HepG2 (cell line): ENCODE results near the gene MRS2. TPM values are rescaled to one million over a fixed set of nuclear protein-coding genes. Genes with fewer than 3 reads are reported as not detected.

ENCODE experiments used
- ARID2 ChIP-seq: sonication (generic); formaldehyde crosslinking; IDR thresholded peaks from 2 replicates; pipeline ENCODE4 v1.8.1; 2022; ENCODE audit warnings: mild to moderate bottlenecking, missing genetic modification reagents, borderline replicate concordance
- ASH2L ChIP-seq: fragments of 300-600, 200-600 bp; sonication (generic); IDR thresholded peaks from 2 replicates; pipeline ENCODE4 v1.7.0; 2017; ENCODE audit warnings: low read depth, mild to moderate bottlenecking, moderate library complexity, mixed read lengths, low read length; ENCODE audit not compliant: insufficient read length
- CAMTA2 ChIP-seq: sonication (generic); formaldehyde crosslinking; IDR thresholded peaks from 2 replicates; pipeline ENCODE4 v1.4.0; 2020; ENCODE audit warnings: mild to moderate bottlenecking, missing genetic modification reagents, borderline replicate concordance
- FOXA3 ChIP-seq: IDR thresholded peaks from 2 replicates; pipeline ENCODE4 v1.6.1; 2016; ENCODE audit warnings: missing genetic modification reagents, missing compliant biosample characterization
- FOXP1 ChIP-seq, 2 experiments: fragments of 450-650 bp in 1 of 2; IDR thresholded peaks; 2 replicates each; pipeline ENCODE4 v1.6.1; 2017 to 2018; ENCODE audit warnings: antibody characterized with exemption in 1 of 2
- HNF4A ChIP-seq: sonication (generic); formaldehyde crosslinking; IDR thresholded peaks from 2 replicates; pipeline ENCODE4 v1.4.0; 2020; ENCODE audit warnings: missing genetic modification reagents
- MED1 ChIP-seq: sonication (generic); formaldehyde crosslinking; IDR thresholded peaks from 2 replicates; pipeline ENCODE4 v1.4.0; 2020; ENCODE audit warnings: missing genetic modification reagents
- NCOA1 ChIP-seq: sonication (generic); formaldehyde crosslinking; IDR thresholded peaks from 2 replicates; pipeline ENCODE4 v1.9.0; 2021; ENCODE audit warnings: missing genetic modification reagents
- NFE2L1 ChIP-seq: sonication (generic); formaldehyde crosslinking; IDR thresholded peaks from 2 replicates; pipeline ENCODE4 v1.4.0; 2020; ENCODE audit warnings: missing genetic modification reagents, mild to moderate bottlenecking, borderline replicate concordance
- NFYC ChIP-seq: IDR thresholded peaks from 2 replicates; pipeline ENCODE4 v1.6.1; 2016; ENCODE audit warnings: missing genetic modification reagents, missing compliant biosample characterization
- SALL1 ChIP-seq: sonication (generic); formaldehyde crosslinking; IDR thresholded peaks from 2 replicates; pipeline ENCODE4 v1.8.0; 2022; ENCODE audit warnings: mild to moderate bottlenecking, missing genetic modification reagents
- SP140L ChIP-seq: sonication (generic); formaldehyde crosslinking; IDR thresholded peaks from 2 replicates; pipeline ENCODE4 v1.4.0; 2020; ENCODE audit warnings: missing genetic modification reagents, borderline replicate concordance
- ZNF18 ChIP-seq: sonication (generic); formaldehyde crosslinking; IDR thresholded peaks from 2 replicates; pipeline ENCODE4 v1.8.0; 2022; ENCODE audit warnings: mild to moderate bottlenecking, missing genetic modification reagents; ENCODE audit not compliant: insufficient replicate concordance
- ZNF232 ChIP-seq: sonication (generic); formaldehyde crosslinking; IDR thresholded peaks from 2 replicates; pipeline ENCODE4 v1.4.0; 2020; ENCODE audit warnings: missing genetic modification reagents, borderline replicate concordance
- ZNF740 ChIP-seq: sonication (generic); formaldehyde crosslinking; IDR thresholded peaks from 2 replicates; pipeline ENCODE4 v1.4.0; 2020; ENCODE audit warnings: missing genetic modification reagents
- ZNF772 ChIP-seq: sonication (generic); formaldehyde crosslinking; IDR thresholded peaks from 2 replicates; pipeline ENCODE4 v1.5.0; 2020; ENCODE audit warnings: mild to moderate bottlenecking, missing genetic modification reagents
- polyA plus RNA-seq, 8 experiments: library from polyadenylated mRNA; depleted of rRNA in 3 of 8; stranded (reverse) in 7 of 8; unstranded in 1 of 8; fragments of >200 nt; fragmentation: Illumina TruSeq in 4 of 8; extraction: Trizol in 4 of 8; gene quantifications; 2 replicates each; pipeline versions ENCODE4 v1.2.1 to v1.2.3, GENCODE V29; 2011 to 2016; ENCODE audit warnings: low read depth in 4 of 8, missing spikeins in 1 of 8, mixed read lengths in 1 of 8; ENCODE audit not compliant: insufficient read depth in 1 of 8
- total RNA-seq, 5 experiments: library from RNA; depleted of rRNA; stranded (reverse); fragments of >200 nt; fragmentation: Illumina TruSeq; extraction: Trizol; gene quantifications; 2 replicates each; pipeline ENCODE4 v1.2.3, GENCODE V29; 2016; ENCODE audit warnings: low read depth in 1 of 5
- TF ChIP-seq, protein P1 (sequence below): sonication (generic); formaldehyde crosslinking; IDR thresholded peaks from 2 replicates; pipeline ENCODE4 v1.4.0; 2020; ENCODE audit warnings: missing genetic modification reagents
- TF ChIP-seq, protein P2 (sequence below): sonication (generic); formaldehyde crosslinking; IDR thresholded peaks from 2 replicates; pipeline ENCODE4 v1.8.0; 2022; ENCODE audit warnings: low read depth, missing genetic modification reagents
- TF ChIP-seq, protein P3 (sequence below): IDR thresholded peaks from 2 replicates; pipeline ENCODE4 v1.6.1; 2016; ENCODE audit warnings: low read depth, control low read depth
- TF ChIP-seq, protein P4 (sequence below): IDR thresholded peaks from 2 replicates; pipeline ENCODE4 v1.6.1; 2016; ENCODE audit warnings: missing genetic modification reagents, missing compliant biosample characterization

The MRS2 gene
- total and polyA plus RNA-seq, 2 of the 13 experiments (the other 11 are each of a cell fraction or from before 2014, with no cell fraction given) = 31.1 to 83.8 TPM

DNA sequence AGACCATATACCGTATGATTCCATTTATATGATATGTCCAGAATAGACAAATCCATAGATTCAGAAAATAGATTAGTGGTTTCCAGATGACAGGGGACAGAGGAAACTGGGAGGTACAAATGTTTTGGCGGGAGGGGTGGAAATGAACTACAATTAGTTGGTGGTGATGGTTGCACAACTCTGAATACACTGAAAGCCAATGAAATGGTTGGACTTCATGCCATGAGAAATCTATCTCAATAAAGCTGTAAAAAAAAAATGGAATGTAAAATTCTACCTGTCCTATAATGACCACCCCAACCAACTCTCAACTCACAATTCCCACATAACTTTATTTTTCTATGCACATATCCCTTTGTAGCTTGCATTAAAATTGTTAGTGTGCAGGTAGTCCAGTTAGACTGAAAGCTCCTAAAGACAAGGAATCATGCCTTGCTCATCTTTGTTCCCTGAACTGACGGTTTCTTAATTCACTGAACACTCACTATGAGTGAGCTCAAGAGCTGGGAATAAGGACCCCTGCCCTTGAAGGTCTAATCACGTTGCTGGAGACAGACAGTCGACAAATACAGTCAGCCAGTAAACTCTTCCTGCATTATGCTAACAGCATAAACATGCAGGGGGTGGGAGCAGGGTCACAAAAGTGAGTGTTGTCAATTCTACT is 46.3 kb upstream of the MRS2 start (continued):
- TF ChIP-seq ZNF18 (CRISPR knock-in tag) = peak; percentile 35
- TF ChIP-seq ZNF740 (CRISPR knock-in tag) = 0 out of 2 replicates have a peak, but pooled peaks have one; percentile 27
- no peak for TF ChIP-seq ASH2L
- TF ChIP-seq NFE2L1 (CRISPR knock-in tag) = no peak
- TF ChIP-seq, protein P1, sequence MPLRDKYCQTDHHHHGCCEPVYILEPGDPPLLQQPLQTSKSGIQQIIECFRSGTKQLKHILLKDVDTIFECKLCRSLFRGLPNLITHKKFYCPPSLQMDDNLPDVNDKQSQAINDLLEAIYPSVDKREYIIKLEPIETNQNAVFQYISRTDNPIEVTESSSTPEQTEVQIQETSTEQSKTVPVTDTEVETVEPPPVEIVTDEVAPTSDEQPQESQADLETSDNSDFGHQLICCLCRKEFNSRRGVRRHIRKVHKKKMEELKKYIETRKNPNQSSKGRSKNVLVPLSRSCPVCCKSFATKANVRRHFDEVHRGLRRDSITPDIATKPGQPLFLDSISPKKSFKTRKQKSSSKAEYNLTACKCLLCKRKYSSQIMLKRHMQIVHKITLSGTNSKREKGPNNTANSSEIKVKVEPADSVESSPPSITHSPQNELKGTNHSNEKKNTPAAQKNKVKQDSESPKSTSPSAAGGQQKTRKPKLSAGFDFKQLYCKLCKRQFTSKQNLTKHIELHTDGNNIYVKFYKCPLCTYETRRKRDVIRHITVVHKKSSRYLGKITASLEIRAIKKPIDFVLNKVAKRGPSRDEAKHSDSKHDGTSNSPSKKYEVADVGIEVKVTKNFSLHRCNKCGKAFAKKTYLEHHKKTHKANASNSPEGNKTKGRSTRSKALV (CRISPR knock-in tag) = 0 out of 2 replicates have a peak, but pooled peaks have one; percentile 44
- peak; percentile 44; the same call in 1 of the 2 replicates for TF ChIP-seq MED1
- TF ChIP-seq, protein P2, sequence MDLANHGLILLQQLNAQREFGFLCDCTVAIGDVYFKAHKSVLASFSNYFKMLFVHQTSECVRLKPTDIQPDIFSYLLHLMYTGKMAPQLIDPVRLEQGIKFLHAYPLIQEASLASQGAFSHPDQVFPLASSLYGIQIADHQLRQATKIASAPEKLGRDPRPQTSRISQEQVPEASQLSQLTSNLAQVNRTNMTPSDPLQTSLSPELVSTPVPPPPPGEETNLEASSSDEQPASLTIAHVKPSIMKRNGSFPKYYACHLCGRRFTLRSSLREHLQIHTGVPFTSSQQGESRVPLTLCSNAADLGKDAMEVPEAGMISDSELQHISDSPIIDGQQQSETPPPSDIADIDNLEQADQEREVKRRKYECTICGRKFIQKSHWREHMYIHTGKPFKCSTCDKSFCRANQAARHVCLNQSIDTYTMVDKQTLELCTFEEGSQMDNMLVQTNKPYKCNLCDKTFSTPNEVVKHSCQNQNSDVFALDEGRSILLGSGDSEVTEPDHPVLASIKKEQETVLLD = no peak
- TF ChIP-seq, protein P3, sequence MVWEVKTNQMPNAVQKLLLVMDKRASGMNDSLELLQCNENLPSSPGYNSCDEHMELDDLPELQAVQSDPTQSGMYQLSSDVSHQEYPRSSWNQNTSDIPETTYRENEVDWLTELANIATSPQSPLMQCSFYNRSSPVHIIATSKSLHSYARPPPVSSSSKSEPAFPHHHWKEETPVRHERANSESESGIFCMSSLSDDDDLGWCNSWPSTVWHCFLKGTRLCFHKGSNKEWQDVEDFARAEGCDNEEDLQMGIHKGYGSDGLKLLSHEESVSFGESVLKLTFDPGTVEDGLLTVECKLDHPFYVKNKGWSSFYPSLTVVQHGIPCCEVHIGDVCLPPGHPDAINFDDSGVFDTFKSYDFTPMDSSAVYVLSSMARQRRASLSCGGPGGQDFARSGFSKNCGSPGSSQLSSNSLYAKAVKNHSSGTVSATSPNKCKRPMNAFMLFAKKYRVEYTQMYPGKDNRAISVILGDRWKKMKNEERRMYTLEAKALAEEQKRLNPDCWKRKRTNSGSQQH (CRISPR knock-in tag) = no peak
- no peak for TF ChIP-seq FOXP1 (IDR thresholded peaks at IDR 0.05)
- TF ChIP-seq FOXP1 (CRISPR knock-in tag; IDR thresholded peaks at IDR 0.05) = peak; percentile 48; the same call in 1 of the 2 replicates
- TF ChIP-seq SALL1 (CRISPR knock-in tag) = no peak
- TF ChIP-seq ARID2 = no peak
- TF ChIP-seq ZNF232 (CRISPR knock-in tag) = 0 out of 2 replicates have a peak, but pooled peaks have one; percentile 22
- TF ChIP-seq HNF4A (CRISPR knock-in tag) = peak; percentile 19; the same call in 1 of the 2 replicates
- TF ChIP-seq NCOA1 = no peak
- TF ChIP-seq, protein P4, sequence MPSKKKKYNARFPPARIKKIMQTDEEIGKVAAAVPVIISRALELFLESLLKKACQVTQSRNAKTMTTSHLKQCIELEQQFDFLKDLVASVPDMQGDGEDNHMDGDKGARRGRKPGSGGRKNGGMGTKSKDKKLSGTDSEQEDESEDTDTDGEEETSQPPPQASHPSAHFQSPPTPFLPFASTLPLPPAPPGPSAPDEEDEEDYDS (CRISPR knock-in tag) = peak; percentile 14; the same call in 1 of the 2 replicates
- TF ChIP-seq CAMTA2 (CRISPR knock-in tag) = no peak
- TF ChIP-seq ZNF772 (CRISPR knock-in tag) = peak; percentile 28; the same call in 1 of the 2 replicates
- TF ChIP-seq SP140L (CRISPR knock-in tag) = no peak
- TF ChIP-seq NFYC (CRISPR knock-in tag) = 0 out of 2 replicates have a peak, but pooled peaks have one; percentile 15
- TF ChIP-seq FOXA3 (CRISPR knock-in tag) = 0 out of 2 replicates have a peak, but pooled peaks have one; percentile 24
